ENCODE measurements around the gene NFX1. TPM values are rescaled to one million over a fixed set of nuclear protein-coding genes. Genes with fewer than 3 reads are reported as not detected.

NFX1 gene
- total and polyA plus RNA-seq, 10 of the 15 experiments (the other 5 are each of a cell fraction or from before 2014, with no cell fraction given) = 11.9 to 45.1 (median 36.1) TPM

DNA sequence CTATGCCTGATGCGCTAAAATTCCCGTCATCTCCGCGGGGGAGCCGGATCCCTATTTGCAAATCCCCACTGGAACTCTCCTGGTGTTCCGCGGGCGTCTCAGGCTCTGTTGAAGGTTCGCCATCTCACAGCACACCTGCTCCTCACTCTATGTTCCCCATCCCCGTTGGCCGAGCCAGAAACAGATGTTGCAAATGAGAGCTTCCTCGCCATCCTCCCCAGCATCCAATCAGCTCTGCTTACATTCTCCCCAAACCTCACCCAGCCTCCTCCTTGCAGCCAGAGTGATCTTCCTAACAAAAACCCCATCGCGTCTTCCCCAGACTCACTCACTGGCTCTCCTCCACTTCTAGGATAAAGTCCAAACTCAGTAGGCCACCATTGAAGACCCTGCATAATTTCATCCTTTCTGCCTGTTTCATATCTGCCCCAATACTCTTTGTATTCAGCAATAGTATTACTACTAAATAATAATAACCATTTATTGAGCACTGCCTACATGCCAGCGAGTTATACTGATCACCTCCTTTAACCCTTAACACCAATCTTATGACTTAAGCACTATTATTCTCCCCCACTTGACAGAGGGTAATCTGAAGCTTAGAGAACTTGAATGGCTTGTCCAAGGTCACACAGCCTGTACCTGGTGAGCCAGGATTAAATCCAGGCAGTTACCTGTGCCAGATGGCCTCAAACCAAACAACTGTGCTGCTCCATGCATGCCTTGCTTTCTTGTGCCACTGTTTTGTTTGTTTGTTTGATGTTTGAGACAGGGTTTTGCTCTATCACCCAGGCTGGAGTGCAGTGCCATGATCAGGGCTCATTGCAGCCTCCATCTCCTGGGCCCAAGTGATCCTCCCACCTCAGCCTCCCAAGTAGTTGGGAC is 98.0 kb downstream of the NFX1 start:
- BruUV-seq (replicated peaks) = no TSS peak
- Histone ChIP-seq H3K27me3 (replicated peaks in 1 of 2; ENCODE audit: control insufficient read depth in 2 of 2, insufficient read depth in 2 of 2, low read length in 1 of 2) (no peaks in the 10 kb centered on the region), H3K4me3 (no peak overlapping the region), H3K36me3 (ENCODE audit: control insufficient read depth in 2 of 2, insufficient read depth in 2 of 2, low read length in 1 of 2) (no peaks in the 10 kb centered on the region), H3K4me1 (ENCODE audit: control insufficient read depth, insufficient read depth, low read length) (no peaks in the 10 kb centered on the region), H3K4me2 (ENCODE audit: control insufficient read depth, insufficient read depth) (no peak overlapping the region), H4K20me1 (ENCODE audit: control insufficient read depth, insufficient read depth) (no peaks in the 10 kb centered on the region), H3K79me2 (ENCODE audit: control insufficient read depth, insufficient read depth, low read length) (no peaks in the 10 kb centered on the region), H3K27ac (ENCODE audit: control insufficient read depth, insufficient read depth) (no peak overlapping the region), H3K9me3 (replicated peaks; ENCODE audit: control insufficient read depth, insufficient read depth, low read length) (no peaks in the 10 kb centered on the region), H2AFZ (ENCODE audit: control insufficient read depth, low read depth, low read length) (no peak overlapping the region), H3K9ac (ENCODE audit: control insufficient read depth, insufficient read depth, low read length) (no peak overlapping the region)
- intact Hi-C loops (cut with micrococcal nuclease; ENCODE audit: unreplicated experiment) (no loop called here), in situ Hi-C loops (cut with MboI) (no loop called here)
- POLR2A ChIA-PET = no interaction called here
- ATAC-seq (no peak), DNase-seq (ENCODE audit: low read depth, low spot score) (no peak), FAIRE-seq (no peak)
- WGBS (ENCODE audit: insufficient coverage, insufficient replicate concordance, low lambda C conversion rate, missing lambda C conversion rate) = 55% methylated on average over 15 of the region's 15 CpGs
- TF ChIP-seq TBL1XR1 (IDR thresholded peaks at IDR 0.05; ENCODE audit: low read depth, low read length) = no peak
- no peak for TF ChIP-seq ZZZ3 (IDR thresholded peaks at IDR 0.05; ENCODE audit: control insufficient read depth, insufficient read length, low read depth)
- no peak for TF ChIP-seq CHD1 (IDR thresholded peaks at IDR 0.05; ENCODE audit: low read depth, low read length)
- TF ChIP-seq, protein P1, sequence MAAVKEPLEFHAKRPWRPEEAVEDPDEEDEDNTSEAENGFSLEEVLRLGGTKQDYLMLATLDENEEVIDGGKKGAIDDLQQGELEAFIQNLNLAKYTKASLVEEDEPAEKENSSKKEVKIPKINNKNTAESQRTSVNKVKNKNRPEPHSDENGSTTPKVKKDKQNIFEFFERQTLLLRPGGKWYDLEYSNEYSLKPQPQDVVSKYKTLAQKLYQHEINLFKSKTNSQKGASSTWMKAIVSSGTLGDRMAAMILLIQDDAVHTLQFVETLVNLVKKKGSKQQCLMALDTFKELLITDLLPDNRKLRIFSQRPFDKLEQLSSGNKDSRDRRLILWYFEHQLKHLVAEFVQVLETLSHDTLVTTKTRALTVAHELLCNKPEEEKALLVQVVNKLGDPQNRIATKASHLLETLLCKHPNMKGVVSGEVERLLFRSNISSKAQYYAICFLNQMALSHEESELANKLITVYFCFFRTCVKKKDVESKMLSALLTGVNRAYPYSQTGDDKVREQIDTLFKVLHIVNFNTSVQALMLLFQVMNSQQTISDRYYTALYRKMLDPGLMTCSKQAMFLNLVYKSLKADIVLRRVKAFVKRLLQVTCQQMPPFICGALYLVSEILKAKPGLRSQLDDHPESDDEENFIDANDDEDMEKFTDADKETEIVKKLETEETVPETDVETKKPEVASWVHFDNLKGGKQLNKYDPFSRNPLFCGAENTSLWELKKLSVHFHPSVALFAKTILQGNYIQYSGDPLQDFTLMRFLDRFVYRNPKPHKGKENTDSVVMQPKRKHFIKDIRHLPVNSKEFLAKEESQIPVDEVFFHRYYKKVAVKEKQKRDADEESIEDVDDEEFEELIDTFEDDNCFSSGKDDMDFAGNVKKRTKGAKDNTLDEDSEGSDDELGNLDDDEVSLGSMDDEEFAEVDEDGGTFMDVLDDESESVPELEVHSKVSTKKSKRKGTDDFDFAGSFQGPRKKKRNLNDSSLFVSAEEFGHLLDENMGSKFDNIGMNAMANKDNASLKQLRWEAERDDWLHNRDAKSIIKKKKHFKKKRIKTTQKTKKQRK (IDR thresholded peaks at IDR 0.05; ENCODE audit: low read depth, low read length) = no peak
- TF ChIP-seq ZNF207 (IDR thresholded peaks at IDR 0.05; ENCODE audit: borderline replicate concordance) = no peak
- TF ChIP-seq CHD4 (IDR thresholded peaks at IDR 0.05) = no peak
- no peak for TF ChIP-seq ZNF622 (IDR thresholded peaks at IDR 0.05)
- TF ChIP-seq, protein P2, sequence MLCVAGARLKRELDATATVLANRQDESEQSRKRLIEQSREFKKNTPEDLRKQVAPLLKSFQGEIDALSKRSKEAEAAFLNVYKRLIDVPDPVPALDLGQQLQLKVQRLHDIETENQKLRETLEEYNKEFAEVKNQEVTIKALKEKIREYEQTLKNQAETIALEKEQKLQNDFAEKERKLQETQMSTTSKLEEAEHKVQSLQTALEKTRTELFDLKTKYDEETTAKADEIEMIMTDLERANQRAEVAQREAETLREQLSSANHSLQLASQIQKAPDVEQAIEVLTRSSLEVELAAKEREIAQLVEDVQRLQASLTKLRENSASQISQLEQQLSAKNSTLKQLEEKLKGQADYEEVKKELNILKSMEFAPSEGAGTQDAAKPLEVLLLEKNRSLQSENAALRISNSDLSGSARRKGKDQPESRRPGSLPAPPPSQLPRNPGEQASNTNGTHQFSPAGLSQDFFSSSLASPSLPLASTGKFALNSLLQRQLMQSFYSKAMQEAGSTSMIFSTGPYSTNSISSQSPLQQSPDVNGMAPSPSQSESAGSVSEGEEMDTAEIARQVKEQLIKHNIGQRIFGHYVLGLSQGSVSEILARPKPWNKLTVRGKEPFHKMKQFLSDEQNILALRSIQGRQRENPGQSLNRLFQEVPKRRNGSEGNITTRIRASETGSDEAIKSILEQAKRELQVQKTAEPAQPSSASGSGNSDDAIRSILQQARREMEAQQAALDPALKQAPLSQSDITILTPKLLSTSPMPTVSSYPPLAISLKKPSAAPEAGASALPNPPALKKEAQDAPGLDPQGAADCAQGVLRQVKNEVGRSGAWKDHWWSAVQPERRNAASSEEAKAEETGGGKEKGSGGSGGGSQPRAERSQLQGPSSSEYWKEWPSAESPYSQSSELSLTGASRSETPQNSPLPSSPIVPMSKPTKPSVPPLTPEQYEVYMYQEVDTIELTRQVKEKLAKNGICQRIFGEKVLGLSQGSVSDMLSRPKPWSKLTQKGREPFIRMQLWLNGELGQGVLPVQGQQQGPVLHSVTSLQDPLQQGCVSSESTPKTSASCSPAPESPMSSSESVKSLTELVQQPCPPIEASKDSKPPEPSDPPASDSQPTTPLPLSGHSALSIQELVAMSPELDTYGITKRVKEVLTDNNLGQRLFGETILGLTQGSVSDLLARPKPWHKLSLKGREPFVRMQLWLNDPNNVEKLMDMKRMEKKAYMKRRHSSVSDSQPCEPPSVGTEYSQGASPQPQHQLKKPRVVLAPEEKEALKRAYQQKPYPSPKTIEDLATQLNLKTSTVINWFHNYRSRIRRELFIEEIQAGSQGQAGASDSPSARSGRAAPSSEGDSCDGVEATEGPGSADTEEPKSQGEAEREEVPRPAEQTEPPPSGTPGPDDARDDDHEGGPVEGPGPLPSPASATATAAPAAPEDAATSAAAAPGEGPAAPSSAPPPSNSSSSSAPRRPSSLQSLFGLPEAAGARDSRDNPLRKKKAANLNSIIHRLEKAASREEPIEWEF (IDR thresholded peaks at IDR 0.05; ENCODE audit: insufficient replicate concordance, low read depth, low read length) = no peak
- no peak for TF ChIP-seq SIN3A (IDR thresholded peaks at IDR 0.05; ENCODE audit: low read depth, low read length)
- TF ChIP-seq ZNF24 (IDR thresholded peaks at IDR 0.05) = no peak
- TF ChIP-seq SPI1 (IDR thresholded peaks at IDR 0.05; ENCODE audit: borderline replicate concordance, insufficient read depth, low read depth, low read length) = no peak
- TF ChIP-seq, protein P3, sequence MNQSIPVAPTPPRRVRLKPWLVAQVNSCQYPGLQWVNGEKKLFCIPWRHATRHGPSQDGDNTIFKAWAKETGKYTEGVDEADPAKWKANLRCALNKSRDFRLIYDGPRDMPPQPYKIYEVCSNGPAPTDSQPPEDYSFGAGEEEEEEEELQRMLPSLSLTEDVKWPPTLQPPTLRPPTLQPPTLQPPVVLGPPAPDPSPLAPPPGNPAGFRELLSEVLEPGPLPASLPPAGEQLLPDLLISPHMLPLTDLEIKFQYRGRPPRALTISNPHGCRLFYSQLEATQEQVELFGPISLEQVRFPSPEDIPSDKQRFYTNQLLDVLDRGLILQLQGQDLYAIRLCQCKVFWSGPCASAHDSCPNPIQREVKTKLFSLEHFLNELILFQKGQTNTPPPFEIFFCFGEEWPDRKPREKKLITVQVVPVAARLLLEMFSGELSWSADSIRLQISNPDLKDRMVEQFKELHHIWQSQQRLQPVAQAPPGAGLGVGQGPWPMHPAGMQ (IDR thresholded peaks at IDR 0.05; ENCODE audit: borderline replicate concordance) = no peak
- no peak for TF ChIP-seq DPF2 (IDR thresholded peaks at IDR 0.05)
- TF ChIP-seq SRF (IDR thresholded peaks at IDR 0.05; ENCODE audit: low read depth in 2 of 2, low read length in 2 of 2) = no peak
- CTCF ChIA-PET = no interaction called here
- RAD21 ChIA-PET (ENCODE audit: unreplicated experiment) = no interaction called here
- SMC1A ChIA-PET (ENCODE audit: uncharacterized antibody, unreplicated experiment) = no interaction called here

Data from GM12878 (cell line).